Naive thymus-derived CD4-positive, alpha-beta T cell (primary cell): ENCODE results near the gene COX6B2. TPM values are rescaled to one million over a fixed set of nuclear protein-coding genes. Genes with fewer than 3 reads are reported as not detected.

ENCODE experiments used
- ATAC-seq: fragments of 150-1000 bp; cut with Tn5 transposase; 2 replicates; pipeline ENCODE4 v1.10.0; 2021; ENCODE audit warnings: mild to moderate bottlenecking, moderate library complexity
- CTCF ChIA-PET: fragments of 350-600 bp; sonication (Branson Sonifier 250); formaldehyde crosslinking; loops from one replicate; lab custom pipeline; 2021; ENCODE audit warnings: antibody characterized with exemption; lab: Charles Lee
- POLR2A ChIA-PET: fragments of 350-600 bp; sonication (Branson Sonifier 250); formaldehyde crosslinking; loops from one replicate; lab custom pipeline; 2021; ENCODE audit warnings: antibody characterized with exemption, inconsistent platforms; lab: Charles Lee
- DNase-seq, 9 donors: peaks; one replicate each; pipeline versions ENCODE4 v3.0.0 to v3.0.0-alpha.2; 2020 to 2022; ENCODE audit warnings: mixed read lengths in 1 of 9
- H3K27ac ChIP-seq: one replicate; pipeline ENCODE4 v1.7.0; 2013; ENCODE audit warnings: mild to moderate bottlenecking, low read depth, low read length, moderate library complexity
- H3K27me3 ChIP-seq, 2 donors: one replicate each; pipeline ENCODE4 v1.7.0; 2013; ENCODE audit warnings: low read length in 2 of 2, mild to moderate bottlenecking in 2 of 2, moderate library complexity in 2 of 2; ENCODE audit not compliant: control insufficient read depth in 2 of 2, insufficient read depth in 2 of 2
- H3K36me3 ChIP-seq, 3 experiments: 1 replicate in 2 of 3; 2 replicates in 1 of 3; pipeline ENCODE4 v1.7.0; 2013; ENCODE audit warnings: low read length in 3 of 3, mild to moderate bottlenecking in 3 of 3, moderate library complexity in 1 of 3; ENCODE audit not compliant: insufficient read depth in 3 of 3, control insufficient read depth in 2 of 3
- H3K4me1 ChIP-seq, 2 donors: one replicate each; pipeline ENCODE4 v1.7.0; 2013; ENCODE audit warnings: low read length in 2 of 2, mild to moderate bottlenecking in 2 of 2, moderate library complexity in 1 of 2; ENCODE audit not compliant: control insufficient read depth in 2 of 2, insufficient read depth in 2 of 2
- H3K4me3 ChIP-seq: 2 replicates; pipeline ENCODE4 v1.7.0; 2013; ENCODE audit warnings: mild to moderate bottlenecking, low read length
- H3K9me3 ChIP-seq, 3 experiments: 1 replicate in 2 of 3; 2 replicates in 1 of 3; pipeline ENCODE4 v1.7.0; 2013; ENCODE audit warnings: low read length in 3 of 3; ENCODE audit not compliant: control insufficient read depth in 2 of 3
- H3K27ac Mint-ChIP-seq, 9 donors: one replicate each; pipeline ENCODE4 v1.8.0; 2020 to 2022; ENCODE audit warnings: mixed read lengths in 9 of 9, mild to moderate bottlenecking in 8 of 9, moderate library complexity in 5 of 9, inconsistent platforms in 2 of 9
- H3K27me3 Mint-ChIP-seq, 5 donors: one replicate each; pipeline ENCODE4 v1.8.0; 2021 to 2022; ENCODE audit warnings: mixed read lengths in 5 of 5, mild to moderate bottlenecking in 1 of 5
- H3K36me3 Mint-ChIP-seq, 5 donors: one replicate each; pipeline ENCODE4 v1.8.0; 2020 to 2022; ENCODE audit warnings: mixed read lengths in 5 of 5, mild to moderate bottlenecking in 3 of 5, inconsistent platforms in 1 of 5
- H3K4me1 Mint-ChIP-seq, 7 donors: one replicate each; pipeline ENCODE4 v1.8.0; 2020 to 2022; ENCODE audit warnings: mixed read lengths in 7 of 7, mild to moderate bottlenecking in 3 of 7, inconsistent platforms in 1 of 7
- H3K4me3 Mint-ChIP-seq, 10 donors: one replicate each; pipeline ENCODE4 v1.8.0; 2020 to 2022; ENCODE audit warnings: mild to moderate bottlenecking in 10 of 10, mixed read lengths in 10 of 10, moderate library complexity in 6 of 10, inconsistent platforms in 2 of 10
- H3K9me3 Mint-ChIP-seq, 11 donors: one replicate each; pipeline ENCODE4 v1.8.0; 2020 to 2022; ENCODE audit warnings: mixed read lengths in 11 of 11, mild to moderate bottlenecking in 4 of 11, inconsistent platforms in 1 of 11, moderate library complexity in 1 of 11
- intact Hi-C, 2 donors: fragments of 100-400 bp; cut with micrococcal nuclease; formaldehyde crosslinking; loops; one replicate each; pipeline ENCODE4 v1.15.1; 2023
- polyA plus RNA-seq, 2 donors: library from polyadenylated mRNA; unstranded; fragments of 300-500 nt; fragmentation: Illumina TruSeq; gene quantifications; one replicate each; pipeline ENCODE4 v1.2.3, GENCODE V29; 2021
- total RNA-seq, 6 experiments: library from RNA in 5 of 6; stranded (reverse) in 5 of 6; gene quantifications; 1 replicate in 5 of 6; 2 replicates in 1 of 6; pipeline ENCODE4 v1.2.3 and lab custom pipeline; 2021 to 2026

Gene COX6B2
- total and polyA plus RNA-seq, 7 experiments from 2014 or later: 0.37 to 0.49 TPM; not detected in 5

- Mint-ChIP-seq H3K27ac (no peak overlapping the region), H3K36me3 (no peaks in the 10 kb centered on the region), H3K4me1 (peaks cover 0 to 9% (median 5%) of the 10 kb centered on the region in 7 donors), H3K27me3 (peaks cover 0 to 29% (median 12%) of the 10 kb centered on the region in 5 donors), H3K9me3 (no peaks in the 10 kb centered on the region), H3K4me3 (no peak overlapping the region)
- no peak overlapping the region for H3K27ac ChIP-seq
- ChIA-PET CTCF (interaction anchor here (1.2 kb wide), 1 partner anchor 40 kb away, joined by 4 read pairs; no protein-coding TSS in a partner anchor), POLR2A (no interaction called here)
- no peak overlapping the region for H3K4me3 ChIP-seq
- no peak for DNase-seq
- H3K36me3 ChIP-seq: no peaks in the 10 kb centered on the region
- no peaks in the 10 kb centered on the region for H3K27me3 ChIP-seq
- intact Hi-C loops: no loop called here
- peaks cover 1 to 3% of the 10 kb centered on the region in 2 donors for H3K4me1 ChIP-seq
- ATAC-seq: no peak
- H3K9me3 ChIP-seq: no peaks in the 10 kb centered on the region
Measured at GRCh38 chr19:55358493-55358892, 4.0 kb upstream of the COX6B2 start.

GRCh38 chr19:55355213-55355821 is 798 bp upstream of the COX6B2 start:
- H3K9me3 Mint-ChIP-seq: peaks cover 0 to 2% (median 0%) of the 10 kb centered on the region in 11 donors
- no peak overlapping the region for H3K4me3 ChIP-seq
- no peak overlapping the region for H3K27ac ChIP-seq
- POLR2A ChIA-PET: interaction anchor here (0.6 kb wide), 1 partner anchor 96 kb away, joined by 3 read pairs; the partner anchor contains the start of gene PPP6R1
- DNase-seq: no peak
- peak overlapping the region in 6 of 10 donors; percentile 26 to 86 (median 39) for H3K4me3 Mint-ChIP-seq
- no peak for ATAC-seq
- no peaks in the 10 kb centered on the region for H3K36me3 ChIP-seq
- H3K4me1 Mint-ChIP-seq: peaks cover 14 to 25% (median 17%) of the 10 kb centered on the region in 7 donors
- CTCF ChIA-PET: no interaction called here
- H3K27me3 Mint-ChIP-seq: peaks cover 25 to 55% (median 30%) of the 10 kb centered on the region in 5 donors
- peaks cover 7 to 10% of the 10 kb centered on the region in 2 donors for H3K4me1 ChIP-seq
- no peaks in the 10 kb centered on the region for H3K9me3 ChIP-seq
- peaks cover 0 to 10% of the 10 kb centered on the region in 2 donors for H3K27me3 ChIP-seq
- peak overlapping the region in 1 of 9 donors; percentile 14 for H3K27ac Mint-ChIP-seq
- intact Hi-C loops: no loop called here
- H3K36me3 Mint-ChIP-seq: no peaks in the 10 kb centered on the region

GRCh38 chr19:55353803-55354697 is 469 bp downstream of the COX6B2 start:
- ChIA-PET POLR2A (no interaction called here), CTCF (no interaction called here)
- peak overlapping the region; percentile 48 for H3K4me3 ChIP-seq
- peaks cover 0 to 2% (median 0%) of the 10 kb centered on the region in 11 donors for H3K9me3 Mint-ChIP-seq
- peak overlapping the region in 2 of 9 donors; percentile 18 to 56 for H3K27ac Mint-ChIP-seq
- no peaks in the 10 kb centered on the region for H3K36me3 Mint-ChIP-seq
- H3K9me3 ChIP-seq: no peaks in the 10 kb centered on the region
- H3K27ac ChIP-seq: no peak overlapping the region
- peaks cover 25 to 55% (median 30%) of the 10 kb centered on the region in 5 donors for H3K27me3 Mint-ChIP-seq
- intact Hi-C loops: loop anchor here (1.0 to 5.0 kb wide), 3 partner anchors 15 to 97 kb away; partner anchors contain the start of genes KMT5C (in 2 of the 2), PPP6R1 (in 1 of the 2) and RPL28 (in 1 of the 2)
- peak overlapping the region; percentile 66 to 86 (median 80) for H3K4me3 Mint-ChIP-seq
- H3K4me1 Mint-ChIP-seq: peaks cover 14 to 25% (median 17%) of the 10 kb centered on the region in 7 donors
- peaks cover 7 to 10% of the 10 kb centered on the region in 2 donors for H3K4me1 ChIP-seq
- H3K27me3 ChIP-seq: peaks cover 0 to 10% of the 10 kb centered on the region in 2 donors
- ATAC-seq (peak; percentile 90), DNase-seq (peak in 8 of 9 donors; percentile 44 to 70 (median 58))
- H3K36me3 ChIP-seq: no peaks in the 10 kb centered on the region

- Mint-ChIP-seq H3K27me3 (peaks cover 25 to 55% (median 30%) of the 10 kb centered on the region in 5 donors), H3K9me3 (peaks cover 0 to 2% (median 0%) of the 10 kb centered on the region in 11 donors), H3K27ac (peak overlapping the region in 2 of 9 donors; percentile 53 to 71), H3K4me3 (peak overlapping the region; percentile 66 to 86 (median 78)), H3K36me3 (no peaks in the 10 kb centered on the region), H3K4me1 (peaks cover 14 to 25% (median 17%) of the 10 kb centered on the region in 7 donors)
- ATAC-seq (no peak), DNase-seq (peak in 3 of 9 donors; percentile 20 to 24 (median 20))
- Histone ChIP-seq H3K9me3 (no peaks in the 10 kb centered on the region), H3K27me3 (peaks cover 0 to 10% of the 10 kb centered on the region in 2 donors), H3K36me3 (no peaks in the 10 kb centered on the region), H3K27ac (no peak overlapping the region), H3K4me1 (peaks cover 7 to 10% of the 10 kb centered on the region in 2 donors), H3K4me3 (peak overlapping the region; percentile 48)
- intact Hi-C loops: loop anchor here in 1 of 2 donors (5.0 kb wide), 2 partner anchors 34 to 96 kb away; partner anchors contain the start of genes PPP6R1 and RPL28
- CTCF ChIA-PET: no interaction called here
- POLR2A ChIA-PET: no interaction called here
Measured at GRCh38 chr19:55353356-55353802, 1.1 kb downstream of the COX6B2 start.

- CTCF ChIA-PET: no interaction called here
- ATAC-seq: no peak
- peaks cover 25 to 55% (median 30%) of the 10 kb centered on the region in 5 donors for H3K27me3 Mint-ChIP-seq
Measured at GRCh38 chr19:55352549-55353145, 1.9 kb downstream of the COX6B2 start.

More at GRCh38 chr19:55352549-55353145, 1.9 kb downstream of the COX6B2 start:
- Mint-ChIP-seq H3K9me3 (peaks cover 0 to 2% (median 0%) of the 10 kb centered on the region in 11 donors), H3K27ac (peak overlapping the region in 2 of 9 donors; percentile 51 to 53), H3K4me3 (peak overlapping the region in 9 of 10 donors; percentile 19 to 86 (median 77)), H3K36me3 (peaks cover 0 to 4% (median 0%) of the 10 kb centered on the region in 5 donors), H3K4me1 (peaks cover 14 to 25% (median 17%) of the 10 kb centered on the region in 7 donors)
- Histone ChIP-seq H3K27me3 (peaks cover 0 to 10% of the 10 kb centered on the region in 2 donors), H3K4me1 (peaks cover 7 to 10% of the 10 kb centered on the region in 2 donors), H3K27ac (no peak overlapping the region), H3K4me3 (no peak overlapping the region), H3K36me3 (no peaks in the 10 kb centered on the region), H3K9me3 (no peaks in the 10 kb centered on the region)
- POLR2A ChIA-PET: interaction anchor here (0.6 to 1.3 kb wide), 3 partner anchors 11 to 49 kb away, joined by 3 to 4 read pairs (median 4); no protein-coding TSS in a partner anchor
- no peak for DNase-seq
- intact Hi-C loops: loop anchor here in 1 of 2 donors (5.0 kb wide), 2 partner anchors 35 to 95 kb away; partner anchors contain the start of genes PPP6R1 and RPL28
